22Rv1 (cell line): ENCODE measurements around the gene POM121L2.

Experiments
- H3K27ac ChIP-seq: fragments of 450-650 bp; 2 replicates; pipeline ENCODE4 v1.5.1; 2017
- ZFX ChIP-seq: fragments of 450-650 bp; IDR thresholded peaks from 2 replicates; pipeline ENCODE4 v1.6.1; 2017; ENCODE audit warnings: antibody characterized with exemption, borderline replicate concordance
- TF ChIP-seq, protein P1 (sequence below): fragments of 450-650 bp; IDR thresholded peaks from 2 replicates; pipeline ENCODE4 v1.5.1; 2017; ENCODE audit warnings: mild to moderate bottlenecking

POM121L2 gene

GRCh38 chr6:27312146-27312949 lies at the start of gene POM121L2:
Gene POM121L2 (minus strand): TSS chr6:27312273. CDS start chr6:27312170, 103 bp downstream.
- H3K27ac ChIP-seq, result peak within 1 kb of the TSS; percentile 61
- no peak for TF ChIP-seq ZFX
- TF ChIP-seq, protein P1, sequence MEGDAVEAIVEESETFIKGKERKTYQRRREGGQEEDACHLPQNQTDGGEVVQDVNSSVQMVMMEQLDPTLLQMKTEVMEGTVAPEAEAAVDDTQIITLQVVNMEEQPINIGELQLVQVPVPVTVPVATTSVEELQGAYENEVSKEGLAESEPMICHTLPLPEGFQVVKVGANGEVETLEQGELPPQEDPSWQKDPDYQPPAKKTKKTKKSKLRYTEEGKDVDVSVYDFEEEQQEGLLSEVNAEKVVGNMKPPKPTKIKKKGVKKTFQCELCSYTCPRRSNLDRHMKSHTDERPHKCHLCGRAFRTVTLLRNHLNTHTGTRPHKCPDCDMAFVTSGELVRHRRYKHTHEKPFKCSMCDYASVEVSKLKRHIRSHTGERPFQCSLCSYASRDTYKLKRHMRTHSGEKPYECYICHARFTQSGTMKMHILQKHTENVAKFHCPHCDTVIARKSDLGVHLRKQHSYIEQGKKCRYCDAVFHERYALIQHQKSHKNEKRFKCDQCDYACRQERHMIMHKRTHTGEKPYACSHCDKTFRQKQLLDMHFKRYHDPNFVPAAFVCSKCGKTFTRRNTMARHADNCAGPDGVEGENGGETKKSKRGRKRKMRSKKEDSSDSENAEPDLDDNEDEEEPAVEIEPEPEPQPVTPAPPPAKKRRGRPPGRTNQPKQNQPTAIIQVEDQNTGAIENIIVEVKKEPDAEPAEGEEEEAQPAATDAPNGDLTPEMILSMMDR, result peak; percentile 92

- H3K27ac ChIP-seq, result no peak overlapping the region
- TF ChIP-seq ZFX, result no peak
- TF ChIP-seq, protein P1, result no peak
Measured at GRCh38 chr6:27359231-27359630, 47.2 kb upstream of the POM121L2 start.

- no peak overlapping the region for H3K27ac ChIP-seq
Measured at GRCh38 chr6:27358786-27359185, 46.7 kb upstream of the POM121L2 start.

DNA sequence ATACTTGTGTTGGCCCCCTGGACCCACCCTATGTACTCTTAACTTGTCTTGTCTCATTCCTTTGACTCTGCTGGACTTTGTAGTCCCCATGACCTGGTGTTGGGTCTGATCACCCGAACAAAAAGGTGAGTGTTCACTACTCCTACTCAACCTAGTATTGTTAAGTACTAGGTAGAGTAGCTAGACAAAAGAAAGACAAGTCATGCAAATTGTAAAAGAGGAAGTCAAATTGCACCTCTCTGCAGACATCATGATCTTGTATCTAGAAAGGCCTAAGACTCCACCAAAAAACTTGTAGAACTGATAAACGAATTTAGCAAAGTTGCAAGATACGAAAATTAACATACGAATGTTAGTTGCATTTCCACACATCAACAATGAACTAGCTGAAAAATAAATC lies 40.8 kb upstream of the POM121L2 start:
- H3K27ac ChIP-seq, result no peak overlapping the region
- no peak for TF ChIP-seq ZFX
- TF ChIP-seq, protein P1, result no peak

More at GRCh38 chr6:27358786-27359185, 46.7 kb upstream of the POM121L2 start:
- TF ChIP-seq ZFX, result no peak
- TF ChIP-seq, protein P1, result no peak

GRCh38 chr6:27334141-27334540 lies 22.1 kb upstream of the POM121L2 start:
- H3K27ac ChIP-seq, result no peak overlapping the region
- TF ChIP-seq, protein P1, result no peak
- no peak for TF ChIP-seq ZFX

GRCh38 chr6:27333642-27334040 lies 21.6 kb upstream of the POM121L2 start:
- H3K27ac ChIP-seq, result peak overlapping the region; percentile 53
- TF ChIP-seq, protein P1, result no peak
- no peak for TF ChIP-seq ZFX
